HUES48 (cell line): Measurements from ENCODE around the gene LEMD3.
A peak's percentile ranks its signal among the peaks of the same experiment; 100 is the strongest.

Experiments
- H3K27ac ChIP-seq: one replicate; pipeline ENCODE4 v1.7.0; 2013; ENCODE audit warnings: low read depth, low read length, inconsistent platforms
- H3K27me3 ChIP-seq: 2 replicates; pipeline ENCODE4 v1.6.1; 2013; ENCODE audit warnings: mild to moderate bottlenecking, low read length; ENCODE audit not compliant: control insufficient read depth, insufficient read depth
- H3K36me3 ChIP-seq: 2 replicates; pipeline ENCODE4 v1.6.1; 2013; ENCODE audit warnings: low read length; ENCODE audit not compliant: control insufficient read depth, insufficient read depth
- H3K4me1 ChIP-seq: 2 replicates; pipeline ENCODE4 v1.6.1; 2013; ENCODE audit warnings: mild to moderate bottlenecking, low read length; ENCODE audit not compliant: control insufficient read depth, insufficient read depth
- H3K4me3 ChIP-seq: 2 replicates; pipeline ENCODE4 v1.5.1; 2013; ENCODE audit warnings: mild to moderate bottlenecking, low read depth, low read length
- H3K9ac ChIP-seq: 2 replicates; pipeline ENCODE4 v1.6.1; 2013; ENCODE audit warnings: mild to moderate bottlenecking, low read depth, low read length, moderate library complexity
- H3K9me3 ChIP-seq: 2 replicates; pipeline ENCODE4 v1.6.1; 2013; ENCODE audit warnings: low read length; ENCODE audit not compliant: control insufficient read depth, insufficient read depth

Gene LEMD3

GRCh38 chr12:65192963-65193516 is 23.7 kb downstream of the LEMD3 start:
- H3K27ac ChIP-seq, result no peak overlapping the region
- no peaks in the 10 kb centered on the region for H3K9me3 ChIP-seq
- H3K9ac ChIP-seq, result no peak overlapping the region
- H3K4me1 ChIP-seq, result peaks cover 19% of the 10 kb centered on the region
- H3K27me3 ChIP-seq, result no peaks in the 10 kb centered on the region
- H3K36me3 ChIP-seq, result no peaks in the 10 kb centered on the region
- H3K4me3 ChIP-seq, result no peak overlapping the region

GRCh38 chr12:65194949-65195348 is 25.6 kb downstream of the LEMD3 start:
- H3K27ac ChIP-seq, result peak overlapping the region; percentile 70
- peaks cover 18% of the 10 kb centered on the region for H3K4me1 ChIP-seq
- H3K27me3 ChIP-seq, result no peaks in the 10 kb centered on the region
- H3K9me3 ChIP-seq, result no peaks in the 10 kb centered on the region
- no peak overlapping the region for H3K9ac ChIP-seq
- no peak overlapping the region for H3K4me3 ChIP-seq
- no peaks in the 10 kb centered on the region for H3K36me3 ChIP-seq

- peaks cover 14% of the 10 kb centered on the region for H3K4me1 ChIP-seq
- no peaks in the 10 kb centered on the region for H3K27me3 ChIP-seq
- H3K9ac ChIP-seq, result no peak overlapping the region
- 0 out of 2 replicates have a peak overlapping the region, but pooled peaks have one; percentile 17 for H3K4me3 ChIP-seq
- peak overlapping the region; percentile 70 for H3K27ac ChIP-seq
- no peaks in the 10 kb centered on the region for H3K36me3 ChIP-seq
- no peaks in the 10 kb centered on the region for H3K9me3 ChIP-seq
These were observed 26.1 kb downstream of the LEMD3 start for GRCh38 chr12:65195387-65196055.

GRCh38 chr12:65196762-65197567 is 27.6 kb downstream of the LEMD3 start:
- no peak overlapping the region for H3K27ac ChIP-seq
- H3K4me1 ChIP-seq, result peaks cover 14% of the 10 kb centered on the region
- H3K36me3 ChIP-seq, result no peaks in the 10 kb centered on the region
- no peaks in the 10 kb centered on the region for H3K27me3 ChIP-seq
- H3K4me3 ChIP-seq, result no peak overlapping the region
- H3K9me3 ChIP-seq, result no peaks in the 10 kb centered on the region
- no peak overlapping the region for H3K9ac ChIP-seq

GRCh38 chr12:65199604-65200003 is 30.2 kb downstream of the LEMD3 start:
- Histone ChIP-seq H3K27ac (no peak overlapping the region), H3K9me3 (no peaks in the 10 kb centered on the region), H3K4me1 (peaks cover 14% of the 10 kb centered on the region), H3K4me3 (no peak overlapping the region), H3K36me3 (no peaks in the 10 kb centered on the region), H3K9ac (no peak overlapping the region), H3K27me3 (no peaks in the 10 kb centered on the region)

GRCh38 chr12:65200007-65200665 is 30.8 kb downstream of the LEMD3 start:
- Histone ChIP-seq H3K4me3 (no peak overlapping the region), H3K4me1 (peaks cover 10% of the 10 kb centered on the region), H3K27ac (no peak overlapping the region), H3K9ac (no peak overlapping the region), H3K9me3 (no peaks in the 10 kb centered on the region), H3K36me3 (no peaks in the 10 kb centered on the region), H3K27me3 (no peaks in the 10 kb centered on the region)

GRCh38 chr12:65203376-65203775 is 34.0 kb downstream of the LEMD3 start:
- Histone ChIP-seq H3K9me3 (no peaks in the 10 kb centered on the region), H3K27me3 (no peaks in the 10 kb centered on the region), H3K9ac (no peak overlapping the region)

GRCh38 chr12:65204886-65205525 is 35.6 kb downstream of the LEMD3 start:
- H3K36me3 ChIP-seq, result no peaks in the 10 kb centered on the region
- no peak overlapping the region for H3K4me3 ChIP-seq
- no peaks in the 10 kb centered on the region for H3K27me3 ChIP-seq
- H3K9me3 ChIP-seq, result no peaks in the 10 kb centered on the region
- peaks cover 7% of the 10 kb centered on the region; the same call in 1 of the 2 replicates for H3K4me1 ChIP-seq
- H3K9ac ChIP-seq, result no peak overlapping the region
- no peak overlapping the region for H3K27ac ChIP-seq

More at GRCh38 chr12:65203376-65203775, 34.0 kb downstream of the LEMD3 start:
- Histone ChIP-seq H3K27ac (no peak overlapping the region), H3K36me3 (no peaks in the 10 kb centered on the region), H3K4me1 (peaks cover under 1% of the 10 kb centered on the region; the same call in 1 of the 2 replicates), H3K4me3 (no peak overlapping the region)

GRCh38 chr12:65205886-65206285 is 36.5 kb downstream of the LEMD3 start:
- Histone ChIP-seq H3K27me3 (no peaks in the 10 kb centered on the region), H3K27ac (no peak overlapping the region), H3K9me3 (no peaks in the 10 kb centered on the region), H3K9ac (no peak overlapping the region), H3K4me3 (no peak overlapping the region), H3K4me1 (peaks cover 7% of the 10 kb centered on the region; the same call in 1 of the 2 replicates), H3K36me3 (no peaks in the 10 kb centered on the region)

GRCh38 chr12:65208125-65208524 is 38.7 kb downstream of the LEMD3 start:
- H3K27me3 ChIP-seq, result no peaks in the 10 kb centered on the region
- no peak overlapping the region for H3K4me3 ChIP-seq
- no peaks in the 10 kb centered on the region for H3K36me3 ChIP-seq
- no peak overlapping the region for H3K9ac ChIP-seq
- H3K9me3 ChIP-seq, result no peaks in the 10 kb centered on the region
- H3K27ac ChIP-seq, result no peak overlapping the region
- H3K4me1 ChIP-seq, result peaks cover 7% of the 10 kb centered on the region; the same call in 1 of the 2 replicates
